CD4-positive, alpha-beta T cell treated with Interleukin-21 for 1 hour (primary cell): Measurements from ENCODE around the gene KRT72.
"Not testable (repeated sequence)": the region's sequence is repeated elsewhere in the genome, so short reads cannot be mapped to it uniquely, and the experiment has no call there.

ENCODE experiments used
- DNase-seq: peaks from one replicate; pipeline ENCODE4 v3.0.0-alpha.2; 2020

Gene KRT72

DNA sequence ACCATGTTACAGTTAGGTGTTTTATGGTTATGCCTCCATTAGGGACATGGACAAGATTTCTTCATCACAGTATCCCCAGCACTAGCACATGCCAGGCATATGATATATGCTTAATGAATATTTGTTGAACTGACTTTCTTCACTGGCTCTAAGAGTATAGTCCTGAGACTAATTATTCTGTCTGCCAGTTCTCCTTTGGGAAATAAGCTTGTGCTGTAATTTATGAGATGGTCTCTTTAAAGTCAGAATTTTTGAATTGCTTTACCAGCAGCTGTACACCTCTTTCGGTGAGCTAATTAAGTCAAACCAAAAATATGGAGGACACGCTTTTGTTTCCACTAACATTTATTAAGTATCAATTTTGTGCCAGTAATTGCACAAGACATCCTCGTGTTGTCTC lies 4.8 kb upstream of the KRT72 start:
- no peak for DNase-seq

DNA sequence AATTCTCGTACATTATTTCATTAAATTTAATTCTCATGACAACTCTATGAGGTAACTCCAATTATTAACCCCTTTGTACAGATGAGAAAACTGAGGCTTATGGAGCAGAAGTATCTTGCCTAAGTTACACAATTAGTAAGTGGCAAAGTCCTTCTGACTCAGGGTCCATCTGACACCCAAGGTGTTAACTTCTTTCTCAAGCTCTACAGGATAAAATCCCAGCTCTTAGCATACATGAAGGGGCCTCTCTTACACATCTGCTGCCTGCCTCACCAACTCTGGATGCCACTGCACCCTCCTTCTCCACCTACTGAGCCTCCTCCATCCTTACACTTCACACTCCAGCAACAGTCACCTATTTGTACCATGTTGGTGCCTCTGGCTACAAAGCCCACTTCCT lies 4.3 kb upstream of the KRT72 start:
- no peak for DNase-seq

DNA sequence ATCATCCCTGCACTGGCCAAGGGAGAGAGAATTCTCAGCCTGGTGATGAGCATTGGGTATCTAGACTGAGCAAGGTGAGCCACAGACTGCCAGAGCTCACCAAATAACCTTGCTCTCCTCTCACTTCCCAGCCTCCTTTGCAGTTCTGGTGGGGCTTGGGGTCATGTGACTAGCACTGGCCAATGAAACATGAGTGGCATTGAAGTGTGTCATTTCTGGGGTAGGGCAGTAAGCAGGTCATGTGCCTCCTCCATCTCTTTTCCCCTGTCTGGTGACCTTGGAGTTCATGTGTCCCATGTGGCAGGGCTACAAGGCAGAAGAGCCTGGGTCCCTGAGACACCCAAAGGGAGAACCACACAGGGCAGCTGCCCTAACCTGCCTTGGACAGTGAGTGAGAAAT lies 3.6 kb upstream of the KRT72 start:
- no peak for DNase-seq

DNA sequence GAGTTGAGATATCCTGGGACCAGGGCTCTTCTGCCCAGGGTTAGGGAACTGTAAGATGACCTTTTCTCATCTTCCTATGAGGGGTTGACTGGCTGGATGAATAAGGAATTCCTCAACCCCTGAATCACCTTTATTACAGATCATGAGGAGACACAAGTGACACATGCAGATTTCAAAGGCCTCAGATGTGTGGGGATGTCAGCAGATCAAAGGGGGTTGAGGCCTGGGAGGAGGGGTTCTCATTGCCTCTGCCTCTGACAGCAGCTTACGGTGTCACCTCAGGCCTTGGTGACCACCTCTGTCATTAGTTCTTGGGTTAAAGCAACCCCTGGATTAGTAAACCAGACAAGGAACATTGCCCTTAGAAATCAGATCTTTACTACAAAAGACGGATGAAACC lies 2.1 kb upstream of the KRT72 start:
- no peak for DNase-seq

DNA sequence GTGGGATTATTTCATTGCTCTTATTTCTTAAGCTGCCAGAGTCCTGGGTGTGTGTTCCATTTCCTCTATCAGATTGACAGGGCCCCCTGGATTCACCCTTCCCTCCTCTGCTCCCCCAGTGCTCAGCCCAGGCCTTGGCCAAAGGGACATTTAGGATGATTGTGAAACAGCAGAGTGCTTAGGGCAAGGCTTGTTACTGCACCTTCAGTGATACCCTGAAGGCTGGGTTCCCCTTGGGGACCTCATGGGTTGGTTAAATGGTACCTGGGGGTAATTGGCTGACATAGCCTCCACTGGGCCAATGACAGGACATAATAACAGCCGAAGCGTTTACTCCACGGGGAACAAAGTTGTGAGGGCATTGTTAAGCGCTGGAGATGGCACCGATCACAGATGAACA lies 1.3 kb upstream of the KRT72 start:
- DNase-seq, result no peak

DNA sequence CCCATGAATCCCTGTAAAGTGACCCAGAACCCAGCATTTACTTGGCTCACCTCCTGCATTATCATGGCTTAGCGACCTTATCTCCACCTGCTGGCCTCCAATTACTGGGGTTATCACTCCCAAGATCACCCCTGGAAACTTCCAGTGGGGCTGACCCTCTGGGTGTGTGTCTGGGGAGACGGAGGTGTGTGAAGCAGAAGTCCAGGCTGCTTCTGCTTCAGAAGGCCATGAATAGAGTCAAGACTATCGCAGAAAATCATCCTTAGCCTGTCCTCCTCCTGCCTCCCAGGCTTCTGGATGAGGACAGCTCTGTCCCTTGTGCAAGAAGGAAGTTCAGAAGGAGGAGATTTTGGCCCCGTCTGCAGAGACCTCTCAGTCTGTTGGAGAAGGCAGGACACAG lies 408 bp upstream of the KRT72 start:
- DNase-seq, result no peak

DNA sequence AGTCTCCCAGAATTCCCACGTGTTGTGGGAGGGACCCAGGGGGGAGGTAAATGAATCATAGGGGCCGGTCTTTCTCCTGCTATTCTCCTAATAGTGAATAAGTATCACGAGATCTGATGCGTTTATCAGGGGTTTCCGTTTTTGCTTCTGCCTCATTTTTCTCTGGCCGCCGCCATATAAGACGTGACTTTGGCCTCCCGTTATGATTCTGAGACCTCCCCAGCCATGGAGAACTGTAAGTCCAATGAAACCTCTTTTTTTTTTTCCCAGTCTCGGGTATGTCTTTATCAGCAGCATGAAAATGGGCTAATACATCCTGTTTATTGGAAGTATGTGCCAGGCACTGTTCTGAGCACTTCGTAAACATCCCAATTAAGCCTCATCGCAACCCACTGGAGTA lies 788 bp downstream of the KRT72 start:
- DNase-seq, result no peak

DNA sequence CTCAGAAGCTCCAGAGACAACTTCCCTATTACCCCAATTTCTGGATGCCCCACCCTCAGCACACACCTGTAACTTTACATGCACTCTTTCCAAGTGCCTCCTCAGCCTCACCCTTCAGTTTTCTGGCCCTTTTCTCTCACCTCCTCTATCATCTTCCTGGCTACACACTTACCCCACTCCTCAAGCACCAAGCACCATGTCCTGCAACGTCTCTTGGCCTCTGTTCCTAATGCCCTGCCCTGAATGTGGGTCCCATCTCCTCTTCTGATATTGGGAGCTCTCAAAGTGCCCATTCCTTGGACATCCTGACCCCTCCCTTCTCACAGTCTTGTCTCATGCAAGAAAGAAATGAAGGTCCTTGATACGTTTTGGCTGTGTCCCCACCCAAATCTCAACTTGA lies 1.2 kb downstream of the KRT72 start:
- DNase-seq, result no peak

DNA sequence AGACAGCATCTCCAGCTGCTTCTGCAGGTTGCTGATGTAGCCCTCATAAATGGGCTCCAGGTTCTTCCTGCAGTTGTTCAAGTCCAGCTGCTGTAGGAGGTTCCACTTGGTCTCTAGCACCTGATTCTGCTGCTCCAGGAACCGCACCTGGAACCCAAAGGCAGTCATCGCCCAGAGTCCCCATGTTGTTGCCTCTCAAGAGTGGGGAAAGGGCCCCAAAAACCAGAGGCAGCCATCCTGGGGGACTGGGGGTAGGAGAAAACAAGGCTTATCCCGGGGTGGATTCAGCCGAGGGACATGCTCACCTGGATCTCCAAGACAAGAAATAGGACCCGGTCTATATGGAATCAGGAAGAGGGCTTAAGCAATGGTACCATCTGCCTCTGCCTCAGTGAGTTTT lies 2.3 kb downstream of the KRT72 start:
- DNase-seq, result no peak

DNA sequence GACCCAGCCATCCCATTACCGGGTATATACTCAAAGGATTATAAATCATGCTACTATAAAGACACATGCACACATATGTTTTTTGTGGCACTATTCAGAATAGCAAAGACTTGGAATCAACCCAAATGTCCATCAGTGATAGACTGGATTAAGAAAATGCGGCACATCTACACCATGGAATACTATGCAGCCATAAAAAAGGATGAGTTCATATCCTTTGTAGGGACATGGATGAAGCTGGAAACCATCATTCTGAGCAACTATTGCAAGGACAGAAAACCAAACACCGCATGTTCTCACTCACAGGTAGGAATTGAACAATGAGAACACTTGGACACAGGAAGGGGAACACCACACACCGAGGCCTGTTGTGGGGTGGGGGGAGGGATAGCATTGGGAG lies 7.0 kb downstream of the KRT72 start:
- DNase-seq, result not testable (repeated sequence)

DNA sequence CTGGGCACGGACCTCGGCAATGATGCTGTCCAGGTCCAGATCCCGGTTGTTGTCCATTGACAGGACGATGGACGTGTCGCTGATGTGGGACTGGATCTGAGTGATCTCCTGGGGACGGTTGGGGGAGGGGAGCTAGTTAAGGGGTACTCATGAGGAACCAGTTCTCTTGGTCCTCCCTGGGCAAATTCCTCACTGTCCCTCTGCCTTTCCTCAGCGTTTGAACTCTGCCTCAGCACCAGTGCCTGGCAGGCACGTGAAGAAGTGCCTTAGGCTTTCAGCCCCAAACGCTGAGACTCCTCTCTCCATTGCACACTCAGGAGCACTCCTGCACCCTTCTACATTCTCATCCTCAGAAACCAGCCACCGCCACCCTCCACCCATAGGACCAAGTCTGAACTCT lies 9.7 kb downstream of the KRT72 start:
- DNase-seq, result no peak

DNA sequence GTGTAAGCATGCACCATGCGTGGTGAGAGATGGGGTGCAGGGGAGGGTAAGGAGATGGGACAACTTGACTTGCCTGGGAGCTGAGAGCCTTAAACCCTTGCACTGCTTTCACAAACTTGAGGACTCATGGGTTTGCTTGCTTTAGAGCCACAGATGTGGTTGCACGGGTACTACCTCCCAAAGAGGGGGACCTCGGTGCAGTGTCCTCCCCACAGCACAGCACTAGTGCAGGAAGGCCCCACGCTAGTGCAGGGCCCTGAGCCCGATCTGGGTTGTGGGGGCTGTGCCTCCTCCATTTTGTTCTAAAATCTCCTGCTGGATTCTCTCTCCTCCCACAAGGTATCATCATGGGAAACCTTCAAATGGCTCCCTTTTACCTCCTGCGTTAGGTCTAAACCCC lies 11.2 kb downstream of the KRT72 start:
- DNase-seq, result no peak

DNA sequence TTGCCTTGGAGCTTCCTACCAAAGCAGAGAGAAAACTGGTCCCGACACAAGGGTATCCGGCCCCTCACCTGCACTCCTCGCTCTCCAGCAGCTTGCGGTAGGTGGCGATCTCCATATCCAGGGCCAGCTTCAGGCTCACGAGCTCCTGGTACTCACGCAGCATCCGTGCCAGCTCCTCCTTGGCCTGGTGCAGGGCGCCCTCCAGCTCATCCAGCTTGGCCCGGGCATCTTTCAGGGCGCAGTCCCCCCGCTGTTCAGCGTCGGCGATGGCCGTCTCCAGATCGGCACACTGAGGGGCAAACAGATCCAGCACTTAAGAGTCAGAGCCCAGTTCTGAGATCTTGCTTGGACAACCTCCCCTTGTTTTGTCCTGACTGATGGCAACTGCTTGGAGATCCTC lies 13.7 kb downstream of the KRT72 start:
- DNase-seq, result no peak

DNA sequence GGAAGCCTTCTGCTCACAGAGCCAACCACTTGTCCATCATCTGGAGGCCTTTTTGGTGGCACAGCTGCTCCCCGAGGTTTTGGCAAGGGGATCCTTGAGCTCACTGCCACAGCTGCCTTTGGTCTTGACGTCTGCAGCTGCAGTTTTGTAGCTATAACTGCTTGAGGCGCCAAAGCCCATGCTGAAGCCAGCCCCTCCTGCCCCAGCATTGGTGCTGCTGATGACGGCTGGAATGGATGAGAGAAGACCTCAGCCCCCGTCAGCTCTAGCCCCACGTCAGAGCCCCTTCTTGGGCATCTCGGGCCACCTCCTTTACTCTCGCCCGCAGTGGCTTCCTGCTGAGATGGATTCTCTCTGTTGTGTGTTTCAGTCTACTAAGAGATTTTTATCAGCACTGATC lies 15.3 kb downstream of the KRT72 start:
- DNase-seq, result peak; percentile 54

DNA sequence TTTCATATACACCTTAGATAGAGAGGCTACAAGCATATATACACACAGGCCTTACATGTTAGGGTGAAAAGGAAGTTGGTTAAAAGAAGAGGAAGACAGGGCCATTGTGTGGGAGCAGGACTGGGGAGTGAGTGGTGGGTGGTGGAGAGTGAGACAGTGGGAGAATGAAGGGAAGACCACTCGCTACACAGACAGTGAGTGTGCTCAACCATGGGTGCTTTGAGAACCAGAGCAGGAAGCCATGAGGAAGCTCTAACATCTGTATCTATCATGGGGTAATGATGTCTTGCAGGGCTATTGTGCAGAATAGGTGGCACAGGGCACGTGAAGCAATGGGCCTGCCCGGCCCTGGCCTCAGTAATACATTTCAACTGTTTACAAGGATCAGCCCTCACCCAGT lies 16.2 kb downstream of the KRT72 start:
- no peak for DNase-seq

DNA sequence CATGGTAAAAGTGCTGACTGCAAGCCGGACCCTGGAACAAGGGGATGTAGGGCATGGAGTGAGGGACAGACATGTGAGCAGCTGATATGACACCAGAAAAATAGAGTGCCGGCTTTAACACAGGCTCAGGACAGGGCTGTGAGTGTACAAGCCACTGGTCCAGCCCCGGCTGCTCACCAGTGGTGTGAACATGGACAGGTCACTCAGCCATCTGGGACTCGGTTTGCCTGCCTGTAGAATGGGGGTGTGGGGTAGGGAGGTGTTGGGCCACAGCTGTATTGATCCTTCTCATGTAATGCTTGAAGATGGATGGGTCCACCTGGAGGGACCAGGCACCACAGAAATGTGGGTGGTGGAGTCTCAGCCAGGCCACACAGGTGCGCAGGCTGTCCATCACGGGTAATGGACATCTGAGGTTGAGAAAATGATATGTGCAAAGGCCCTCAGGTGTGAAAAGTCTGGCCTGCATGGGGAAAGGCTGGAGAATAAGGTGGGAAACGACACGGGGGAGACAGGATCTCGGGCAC lies 17.0 kb downstream of the KRT72 start:
- DNase-seq, result no peak

DNA sequence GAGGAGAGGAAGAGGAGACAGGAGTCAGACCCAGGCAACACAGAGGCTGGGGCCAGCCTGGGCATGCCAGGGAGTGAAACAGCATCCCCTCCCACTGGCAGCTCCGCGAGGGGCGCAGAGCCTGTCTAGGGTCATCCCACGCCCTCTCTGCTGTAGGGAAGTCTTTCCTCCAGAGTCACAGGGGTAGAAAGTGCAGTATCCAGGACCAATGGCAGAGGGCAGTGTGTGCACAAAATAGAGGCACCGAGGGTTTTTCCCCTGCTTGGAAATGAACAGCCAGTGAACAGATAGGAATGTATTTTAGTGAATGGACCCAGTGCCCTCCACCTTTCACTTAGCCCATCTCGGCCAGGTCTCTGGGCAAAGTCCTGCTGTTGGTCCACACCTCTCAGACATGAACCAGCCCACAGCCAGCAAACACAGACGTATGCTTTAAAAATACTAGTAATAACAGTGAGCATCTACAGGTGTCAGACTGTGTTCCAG lies 18.2 kb downstream of the KRT72 start:
- DNase-seq, result peak; percentile 70

DNA sequence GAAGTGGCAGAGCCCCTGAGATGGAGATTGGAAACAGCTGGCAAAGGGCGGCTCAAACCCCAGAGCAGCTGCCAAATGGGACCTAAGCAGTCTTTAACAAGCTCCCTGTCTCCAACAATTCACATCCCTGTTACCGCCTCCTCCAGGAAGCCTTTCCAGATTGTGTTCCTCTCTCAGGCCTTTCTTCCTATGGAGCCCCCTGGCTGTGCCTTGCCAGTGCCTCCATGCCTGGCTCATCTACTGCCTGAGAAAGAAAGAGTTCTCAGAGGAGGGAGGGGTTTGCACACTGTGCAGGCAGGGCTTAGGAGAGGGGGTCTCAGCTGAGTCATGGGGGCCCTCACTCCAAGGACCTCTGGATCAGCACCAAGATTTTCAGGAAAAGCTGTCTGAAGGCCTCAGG lies 18.8 kb downstream of the KRT72 start:
- no peak for DNase-seq

DNA sequence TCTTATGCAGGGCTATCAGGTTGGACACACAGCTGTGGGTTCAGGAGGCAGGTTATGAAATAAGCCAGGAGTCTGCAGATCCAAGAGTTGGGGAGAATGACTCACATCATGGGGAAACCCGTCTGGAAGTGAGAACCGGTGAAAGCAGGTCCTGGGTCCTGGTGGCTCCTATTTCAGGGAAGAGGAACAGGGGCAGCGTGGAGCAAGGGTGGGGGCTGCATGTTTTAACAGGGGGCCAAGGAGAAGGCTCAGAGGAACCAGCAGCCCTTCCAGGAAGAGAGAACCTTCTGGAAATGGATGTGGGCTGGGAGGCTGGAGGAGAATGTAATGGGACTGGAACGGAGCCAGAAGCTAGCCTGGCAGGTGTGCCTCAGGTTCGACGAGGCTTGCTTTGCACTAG lies 19.8 kb downstream of the KRT72 start:
- no peak for DNase-seq

DNA sequence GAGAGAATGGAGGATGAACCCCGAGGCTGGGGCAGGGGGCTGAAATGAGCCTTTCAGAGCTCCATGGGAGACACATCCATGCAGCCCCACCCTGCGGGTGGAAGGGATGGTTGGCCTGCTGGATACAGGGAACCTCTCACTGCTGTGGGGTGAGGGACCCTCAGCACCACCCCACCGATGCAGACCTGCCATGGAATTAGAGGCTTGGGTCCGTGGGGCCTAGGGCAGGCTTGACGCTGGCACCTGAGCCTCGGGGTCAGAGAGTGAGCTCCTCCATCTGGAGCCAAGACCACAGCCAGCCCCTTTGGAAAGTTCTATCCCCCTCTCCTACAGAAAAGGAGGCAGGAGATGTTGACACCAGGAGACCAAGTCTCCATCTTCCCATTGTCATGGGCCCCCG lies 20.2 kb downstream of the KRT72 start:
- no peak for DNase-seq

DNA sequence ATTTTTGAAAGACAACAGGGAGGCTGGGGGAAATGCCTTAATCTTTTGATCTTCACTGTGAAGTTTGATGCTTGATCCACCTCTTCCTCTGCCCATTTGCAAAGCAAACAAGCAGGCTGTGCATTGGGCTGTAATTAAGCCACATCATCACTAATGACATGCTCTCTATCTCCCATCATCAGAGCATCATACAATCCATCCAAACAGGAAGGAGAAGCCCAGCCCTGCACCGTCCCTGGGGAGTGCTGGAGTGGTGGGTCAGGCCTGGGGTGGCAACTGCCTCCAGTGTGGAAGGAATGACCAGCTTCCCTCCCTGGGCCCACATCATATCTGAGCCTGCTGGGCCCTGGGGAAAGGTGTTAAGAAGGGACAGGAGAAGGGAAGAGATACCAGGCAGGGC lies 20.8 kb downstream of the KRT72 start:
- DNase-seq, result no peak

DNA sequence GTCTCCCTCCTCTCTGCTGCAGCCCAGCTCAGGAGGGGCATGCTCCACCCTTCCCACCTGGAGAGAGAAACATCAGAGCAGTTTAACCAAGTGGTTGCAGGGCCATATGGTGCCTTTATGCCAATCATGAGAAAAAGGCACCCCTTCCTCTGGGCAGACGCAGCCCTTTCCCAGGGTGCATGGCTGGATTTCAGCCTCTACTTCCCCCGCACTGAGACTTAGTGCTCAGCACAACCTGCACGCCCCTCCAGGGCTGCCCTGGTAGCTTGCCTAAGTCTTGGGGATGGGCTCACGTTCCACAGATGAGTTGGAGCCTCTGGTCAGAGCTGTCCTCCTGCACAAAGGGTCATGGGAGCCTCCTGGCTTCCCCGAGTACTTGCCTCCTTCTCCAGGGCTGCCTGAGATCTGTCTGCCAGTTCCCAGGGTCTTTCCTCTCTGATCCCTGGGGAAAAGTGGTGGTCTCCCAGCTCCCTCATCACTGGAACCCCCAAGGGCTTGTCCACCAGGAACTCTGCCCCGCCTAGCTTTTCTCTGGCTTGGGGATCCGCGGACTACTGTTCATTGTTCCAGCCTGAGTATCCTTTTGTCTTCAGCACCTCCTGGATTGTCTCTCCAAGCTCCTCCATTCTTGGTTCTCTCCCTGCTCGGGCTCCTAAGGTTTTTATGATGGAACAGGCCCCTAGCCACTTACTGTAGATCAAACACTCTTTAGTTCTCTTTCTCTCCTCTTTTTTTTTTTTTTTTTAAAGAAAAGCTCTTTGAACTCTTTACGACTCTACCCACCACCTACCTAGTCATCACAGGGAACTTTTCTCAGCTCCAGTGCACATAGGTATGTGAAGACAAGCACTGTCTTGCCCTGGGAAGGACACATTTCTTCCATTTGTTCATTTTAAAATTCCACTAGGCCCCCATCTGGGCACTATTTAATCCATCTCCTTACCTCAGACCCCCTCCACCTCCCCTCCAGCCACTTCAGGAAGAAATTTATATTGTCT lies 21.5 kb downstream of the KRT72 start:
- no peak for DNase-seq

DNA sequence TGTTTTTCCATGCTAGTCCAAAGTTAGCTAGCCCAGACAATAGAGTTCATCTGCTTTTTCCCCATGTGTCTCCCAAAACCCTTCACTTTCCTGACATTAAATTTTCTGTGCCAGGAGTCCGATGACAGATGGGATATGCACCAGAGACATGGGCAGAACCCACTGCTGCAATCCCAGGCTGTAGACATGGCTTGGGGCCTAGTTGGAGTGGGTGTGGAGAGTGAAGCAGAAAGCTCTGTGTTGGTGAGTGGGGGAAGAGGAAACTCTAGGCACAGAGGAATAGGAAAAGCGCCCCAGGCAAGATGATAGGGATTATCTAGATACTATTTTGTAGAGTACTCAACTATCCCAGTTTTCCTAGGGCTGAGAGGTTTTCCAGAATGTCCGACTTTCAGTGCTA lies 22.8 kb downstream of the KRT72 start:
- no peak for DNase-seq

DNA sequence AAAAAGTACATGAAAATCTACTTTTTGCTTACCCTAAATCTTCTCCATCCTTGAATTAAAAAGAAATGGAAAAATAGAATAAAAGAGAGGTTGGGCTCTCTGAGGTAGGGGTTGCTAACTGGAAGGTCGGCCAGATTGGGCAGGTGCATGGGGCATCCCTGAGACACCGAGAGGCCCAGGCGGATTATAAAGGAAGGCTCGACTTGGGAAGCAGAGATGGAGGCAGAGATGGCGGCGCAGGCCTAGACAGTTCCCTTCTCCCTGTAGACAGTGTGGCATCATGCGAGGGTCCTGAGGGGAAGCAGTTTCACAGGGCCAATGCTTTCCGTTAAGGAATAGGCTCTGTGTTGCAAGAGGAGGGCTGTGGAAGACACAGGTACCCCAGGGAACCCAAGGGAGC lies 23.9 kb downstream of the KRT72 start:
- no peak for DNase-seq

DNA sequence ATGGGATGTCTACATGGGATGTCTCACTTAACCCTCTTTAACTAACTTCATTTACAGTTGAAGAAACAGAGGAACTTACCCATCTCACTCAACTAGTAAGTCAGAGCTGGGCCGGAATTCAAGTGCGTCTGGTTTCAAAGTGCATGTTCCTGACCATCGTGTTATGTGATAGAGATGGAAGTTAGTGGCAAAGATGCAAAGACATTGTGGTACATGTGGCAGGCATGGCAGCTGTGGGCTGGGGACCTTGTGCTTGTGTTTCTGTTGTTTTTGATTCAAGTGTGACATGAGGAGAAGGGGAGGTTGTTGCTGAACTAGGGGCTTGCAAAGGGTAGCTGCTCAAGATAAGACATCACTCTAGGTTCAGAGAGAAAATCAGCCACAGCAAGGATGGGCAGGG lies 25.3 kb downstream of the KRT72 start:
- no peak for DNase-seq
